MG63 (cell line): ENCODE measurements around the gene LRRTM2. TPM values are rescaled to one million over a fixed set of nuclear protein-coding genes. Genes with fewer than 3 reads are reported as not detected.
"Not testable (repeated sequence)": the region's sequence is repeated elsewhere in the genome, so short reads cannot be mapped to it uniquely, and the experiment has no call there.

Experiments
- DNase-seq: peaks from one replicate; pipeline ENCODE4 v3.0.0-alpha.2; 2020
- H3K27me3 ChIP-seq: fragments of 250-450 bp; sonication (Bioruptor Pico); 2 replicates; pipeline ENCODE4 v1.5.1; 2020; ENCODE audit warnings: mild to moderate bottlenecking, moderate library complexity
- H3K36me3 ChIP-seq: fragments of 250-450 bp; sonication (Bioruptor Pico); 2 replicates; pipeline ENCODE4 v1.5.1; 2020; ENCODE audit warnings: mild to moderate bottlenecking, moderate library complexity
- H3K4me3 ChIP-seq: fragments of 250-450 bp; sonication (Bioruptor Pico); 2 replicates; pipeline ENCODE4 v1.5.1; 2020; ENCODE audit warnings: mild to moderate bottlenecking, moderate library complexity
- H3K9me3 ChIP-seq: fragments of 250-450 bp; sonication (Bioruptor Pico); 2 replicates; pipeline ENCODE4 v1.5.1; 2020; ENCODE audit warnings: mild to moderate bottlenecking, moderate library complexity
- total RNA-seq: library from RNA; depleted of rRNA; stranded (reverse); fragments of >200 nt; shearing (Covaris generic); gene quantifications from 2 replicates; pipeline ENCODE4 v1.2.3, GENCODE V29; 2014; ENCODE audit warnings: low replicate concordance; rRNA removed

LRRTM2 gene
- 0.54 TPM in 1 of 2 replicates, not detected in the other for total RNA-seq

GRCh38 chr5:138874771-138875551, at the start of gene LRRTM2:
LRRTM2 (minus strand) TSS chr5:138875335; CDS start chr5:138874911, 424 bp downstream.
- Histone ChIP-seq H3K36me3 (no peaks in the 10 kb centered on the region; the same call in 1 of the 2 replicates), H3K4me3 (peak within 1 kb of the TSS; percentile 37), H3K9me3 (no peaks in the 10 kb centered on the region), H3K27me3 (no peaks in the 10 kb centered on the region)
- peak; percentile 79 for DNase-seq

GRCh38 chr5:138922494-138922893, 47.4 kb upstream of the LRRTM2 start:
- H3K36me3 ChIP-seq, result peaks cover 76% of the 10 kb centered on the region
- DNase-seq, result no peak
- H3K4me3 ChIP-seq, result no peak overlapping the region
- H3K27me3 ChIP-seq, result no peaks in the 10 kb centered on the region
- no peaks in the 10 kb centered on the region for H3K9me3 ChIP-seq

GRCh38 chr5:138921362-138921761, 46.2 kb upstream of the LRRTM2 start:
- H3K36me3 ChIP-seq, result peaks cover 69% of the 10 kb centered on the region
- not testable (repeated sequence) for H3K4me3 ChIP-seq, DNase-seq, H3K9me3 ChIP-seq, H3K27me3 ChIP-seq

- Histone ChIP-seq H3K4me3 (no peak overlapping the region), H3K9me3 (no peaks in the 10 kb centered on the region), H3K27me3 (no peaks in the 10 kb centered on the region), H3K36me3 (peaks cover 63% of the 10 kb centered on the region)
- DNase-seq, result no peak
Measured at GRCh38 chr5:138920181-138920580, 45.0 kb upstream of the LRRTM2 start.

- no peaks in the 10 kb centered on the region for H3K9me3 ChIP-seq
- no peaks in the 10 kb centered on the region for H3K27me3 ChIP-seq
- H3K36me3 ChIP-seq, result peaks cover 64% of the 10 kb centered on the region
- no peak for DNase-seq
- H3K4me3 ChIP-seq, result no peak overlapping the region
Measured at GRCh38 chr5:138918686-138919085, 43.6 kb upstream of the LRRTM2 start.

- no peaks in the 10 kb centered on the region for H3K9me3 ChIP-seq
- H3K4me3 ChIP-seq, result no peak overlapping the region
- H3K36me3 ChIP-seq, result peaks cover 69% of the 10 kb centered on the region
- DNase-seq, result no peak
- H3K27me3 ChIP-seq, result no peaks in the 10 kb centered on the region
Measured at GRCh38 chr5:138914338-138914737, 39.2 kb upstream of the LRRTM2 start.

- no peaks in the 10 kb centered on the region for H3K27me3 ChIP-seq
- H3K4me3 ChIP-seq, result no peak overlapping the region
- no peaks in the 10 kb centered on the region for H3K9me3 ChIP-seq
- DNase-seq, result no peak
- H3K36me3 ChIP-seq, result peaks cover 67% of the 10 kb centered on the region
Measured at GRCh38 chr5:138913773-138914172, 38.6 kb upstream of the LRRTM2 start.

- no peak for DNase-seq
- Histone ChIP-seq H3K9me3 (no peaks in the 10 kb centered on the region), H3K36me3 (peaks cover 62% of the 10 kb centered on the region), H3K4me3 (no peak overlapping the region), H3K27me3 (no peaks in the 10 kb centered on the region)
Measured at GRCh38 chr5:138912093-138912492, 37.0 kb upstream of the LRRTM2 start.

- Histone ChIP-seq H3K27me3 (no peaks in the 10 kb centered on the region), H3K36me3 (peaks cover 67% of the 10 kb centered on the region), H3K4me3 (no peak overlapping the region), H3K9me3 (no peaks in the 10 kb centered on the region)
- no peak for DNase-seq
Measured at GRCh38 chr5:138911441-138911840, 36.3 kb upstream of the LRRTM2 start.

- no peaks in the 10 kb centered on the region for H3K9me3 ChIP-seq
- no peak for DNase-seq
- peaks cover 73% of the 10 kb centered on the region for H3K36me3 ChIP-seq
- H3K4me3 ChIP-seq, result no peak overlapping the region
- no peaks in the 10 kb centered on the region for H3K27me3 ChIP-seq
Measured at GRCh38 chr5:138910546-138911185, 35.5 kb upstream of the LRRTM2 start.

GRCh38 chr5:138909734-138910133, 34.6 kb upstream of the LRRTM2 start:
- Histone ChIP-seq H3K36me3 (peaks cover 72% of the 10 kb centered on the region), H3K27me3 (no peaks in the 10 kb centered on the region), H3K9me3 (no peaks in the 10 kb centered on the region), H3K4me3 (no peak overlapping the region)
- no peak for DNase-seq

- Histone ChIP-seq H3K4me3 (no peak overlapping the region), H3K9me3 (no peaks in the 10 kb centered on the region), H3K36me3 (peaks cover 79% of the 10 kb centered on the region), H3K27me3 (no peaks in the 10 kb centered on the region)
- no peak for DNase-seq
Measured at GRCh38 chr5:138905541-138905940, 30.4 kb upstream of the LRRTM2 start.

- DNase-seq, result no peak
Measured at GRCh38 chr5:138903130-138903775, 28.1 kb upstream of the LRRTM2 start.

GRCh38 chr5:138901716-138902115, 26.6 kb upstream of the LRRTM2 start:
- Histone ChIP-seq H3K27me3 (no peaks in the 10 kb centered on the region), H3K36me3 (peaks cover 72% of the 10 kb centered on the region), H3K4me3 (no peak overlapping the region), H3K9me3 (no peaks in the 10 kb centered on the region)
- DNase-seq, result no peak

More at GRCh38 chr5:138903130-138903775, 28.1 kb upstream of the LRRTM2 start:
- no peak overlapping the region for H3K4me3 ChIP-seq
- no peaks in the 10 kb centered on the region for H3K27me3 ChIP-seq
- H3K9me3 ChIP-seq, result no peaks in the 10 kb centered on the region
- peaks cover 71% of the 10 kb centered on the region for H3K36me3 ChIP-seq

- no peaks in the 10 kb centered on the region for H3K27me3 ChIP-seq
- H3K4me3 ChIP-seq, result no peak overlapping the region
- H3K9me3 ChIP-seq, result no peaks in the 10 kb centered on the region
- peaks cover 72% of the 10 kb centered on the region for H3K36me3 ChIP-seq
- DNase-seq, result peak; percentile 17
Measured at GRCh38 chr5:138900281-138900965, 25.3 kb upstream of the LRRTM2 start.

- peaks cover 64% of the 10 kb centered on the region for H3K36me3 ChIP-seq
- H3K9me3 ChIP-seq, result no peaks in the 10 kb centered on the region
- no peak for DNase-seq
- no peak overlapping the region for H3K4me3 ChIP-seq
- no peaks in the 10 kb centered on the region for H3K27me3 ChIP-seq
Measured at GRCh38 chr5:138898742-138899141, 23.6 kb upstream of the LRRTM2 start.

GRCh38 chr5:138898299-138898698, 23.2 kb upstream of the LRRTM2 start:
- Histone ChIP-seq H3K27me3 (no peaks in the 10 kb centered on the region), H3K9me3 (no peaks in the 10 kb centered on the region), H3K36me3 (peaks cover 60% of the 10 kb centered on the region), H3K4me3 (no peak overlapping the region)
- DNase-seq, result no peak
